SK-N-DZ (cell line): ENCODE results near the gene NUP85.
A peak's percentile ranks its signal among the peaks of the same experiment; 100 is the strongest.
"Not testable (repeated sequence)": the region's sequence is repeated elsewhere in the genome, so short reads cannot be mapped to it uniquely, and the experiment has no call there.

Experiments used
- DNase-seq: peaks from one replicate; pipeline ENCODE4 v3.0.0-alpha.2; 2015; ENCODE audit warnings: low spot score

NUP85 gene

DNA sequence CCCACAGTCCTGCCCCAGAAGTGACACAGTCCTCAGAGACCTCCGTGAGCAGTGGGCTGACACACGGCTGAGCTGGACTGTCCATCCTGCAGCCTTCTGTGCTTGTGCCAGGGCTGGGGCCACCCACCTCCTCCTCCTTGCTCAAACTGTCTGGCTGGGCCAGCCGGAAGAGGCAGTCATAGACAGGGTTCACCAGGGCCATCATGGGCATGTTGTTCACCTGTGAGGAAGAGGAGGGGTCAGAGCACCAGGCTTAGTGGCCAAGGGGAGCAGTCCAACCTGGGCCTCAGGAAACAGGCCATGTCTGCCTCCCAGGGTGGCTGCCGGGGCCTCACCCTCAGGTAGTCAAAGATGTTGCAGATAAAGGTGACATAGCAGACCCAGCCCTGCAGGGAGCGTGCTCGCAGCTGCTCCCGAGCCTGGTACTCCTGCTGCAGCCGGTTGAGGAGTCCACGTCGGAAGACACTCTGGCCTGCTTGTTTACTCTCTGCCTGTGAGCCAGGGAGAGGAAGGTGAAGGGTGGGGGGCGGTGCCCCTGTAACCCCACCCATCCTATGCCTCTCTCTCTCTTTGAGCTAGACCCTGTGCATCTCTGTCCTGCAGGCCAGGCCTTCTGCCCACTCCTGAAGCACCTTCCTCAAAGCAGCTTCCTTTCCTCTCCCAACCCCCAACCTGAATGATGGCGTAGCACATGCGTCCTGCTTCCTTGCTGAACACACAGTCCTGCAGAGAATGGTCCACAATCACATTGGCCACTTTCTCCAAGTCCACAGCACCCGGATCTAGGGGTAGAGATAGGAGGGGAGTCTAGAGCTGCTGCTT is 62.1 kb downstream of the NUP85 start:
- DNase-seq = peak; percentile 63

DNA sequence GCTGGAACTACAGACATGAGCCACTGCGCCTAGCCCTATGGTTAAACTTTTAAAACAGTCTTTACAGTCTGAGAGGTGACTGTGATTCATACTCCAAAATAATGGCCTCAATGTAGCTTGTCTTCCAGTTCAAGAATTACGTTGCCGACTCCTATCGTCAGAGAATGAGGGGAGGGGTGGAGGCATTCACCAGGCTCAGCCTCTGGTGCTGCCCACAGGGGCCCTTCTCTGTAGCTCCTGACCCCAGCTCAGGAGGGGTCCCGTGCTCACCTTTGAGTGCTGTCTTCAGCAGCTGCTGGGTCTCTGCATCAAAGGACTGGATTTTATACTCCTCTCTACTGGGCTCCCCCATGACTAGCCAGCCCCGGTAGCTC is 64.4 kb downstream of the NUP85 start:
- DNase-seq = no peak

DNA sequence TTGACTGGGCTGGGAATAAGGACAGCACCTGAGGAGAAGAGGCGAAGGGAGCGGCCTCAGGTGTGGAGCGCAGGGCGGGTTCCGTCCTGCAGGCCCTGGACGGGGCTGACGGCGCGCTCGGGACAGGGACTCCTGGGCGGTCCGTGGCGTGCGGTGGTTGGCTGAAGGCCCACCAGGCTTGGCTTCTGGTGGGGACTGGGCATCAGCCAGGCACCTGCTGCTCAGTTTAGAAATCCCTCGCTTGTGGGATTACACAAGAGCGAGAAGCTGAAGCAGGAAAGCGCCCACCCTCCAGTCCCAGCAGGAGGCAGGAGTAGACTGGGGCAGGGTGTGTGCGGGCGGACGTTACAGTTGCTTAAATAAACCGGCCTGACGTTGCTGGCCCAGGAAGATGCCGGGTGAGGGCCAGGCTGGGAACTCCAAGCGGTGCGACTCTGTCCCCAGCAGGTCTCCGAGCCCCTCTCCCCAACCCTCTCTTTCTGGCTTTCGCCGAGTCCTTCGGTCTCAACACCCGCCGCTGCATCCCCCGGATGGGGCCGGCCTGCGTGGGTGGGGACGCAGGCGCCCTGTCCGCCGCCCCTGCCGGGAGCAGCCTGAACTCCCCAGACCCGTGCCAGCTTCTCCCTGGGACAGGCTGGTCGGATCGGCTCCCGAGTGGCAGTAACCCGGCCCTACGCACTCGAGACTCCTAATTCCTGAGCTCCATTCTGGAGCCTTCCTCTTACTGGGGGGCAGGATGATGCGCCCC is 64.9 kb downstream of the NUP85 start:
- DNase-seq = peak; percentile 82

DNA sequence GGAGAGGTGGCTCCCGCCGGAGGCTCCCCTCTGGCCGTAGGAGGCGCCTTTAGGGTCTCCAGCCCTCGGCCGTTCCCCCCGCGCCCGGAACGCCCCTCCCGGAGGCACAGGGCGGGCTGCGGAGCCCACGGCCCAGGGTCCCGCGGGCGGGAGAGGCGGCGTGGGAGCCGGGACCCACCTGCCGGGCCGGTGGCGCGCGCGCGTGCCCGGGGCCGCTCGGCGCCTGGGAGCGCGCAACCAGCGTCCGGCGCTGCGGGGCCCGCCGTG is 65.4 kb downstream of the NUP85 start, which contains the start of gene MIF4GD:
TSS of gene MIF4GD (minus strand) at position 266 of the 267 bp plus-strand sequence. CDS start 1,036 bp downstream, outside the sequence.
- DNase-seq = no peak

DNA sequence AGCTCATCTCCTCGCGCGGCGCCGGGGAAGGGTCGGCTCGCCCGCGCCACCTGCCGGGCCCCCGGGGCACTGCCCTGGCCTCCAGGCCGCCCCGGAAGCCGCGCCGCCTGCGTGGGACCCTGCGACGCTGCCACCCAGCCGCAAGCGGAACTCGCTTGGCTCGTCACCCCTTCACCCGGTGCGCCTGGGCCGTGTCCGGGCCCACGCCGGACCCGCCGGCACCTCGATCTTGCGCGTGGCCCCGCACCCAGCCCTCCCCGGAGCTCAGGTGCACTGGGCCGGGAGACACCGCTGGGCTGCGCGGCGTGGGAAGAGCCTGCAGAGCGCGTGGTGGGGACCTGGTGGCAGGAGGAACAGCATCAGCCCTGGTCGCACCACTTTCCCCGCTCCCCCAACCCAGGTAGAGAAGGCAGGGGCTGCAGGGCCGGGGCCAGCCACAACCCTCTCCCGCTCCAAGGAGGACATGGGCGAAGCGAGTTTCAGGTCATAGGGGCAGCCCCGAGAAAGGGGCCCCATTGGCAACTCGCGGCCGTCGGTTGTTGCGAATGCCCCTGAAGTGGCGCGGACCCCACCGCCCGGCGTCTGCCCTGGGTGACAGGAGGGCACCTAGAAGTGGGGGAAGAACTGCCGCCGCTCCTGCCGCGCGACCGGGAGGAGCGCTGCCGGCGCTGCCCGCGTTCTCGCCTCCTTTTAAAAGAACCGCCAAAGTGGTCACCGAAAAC is 65.9 kb downstream of the NUP85 start:
- DNase-seq = peak; percentile 72

DNA sequence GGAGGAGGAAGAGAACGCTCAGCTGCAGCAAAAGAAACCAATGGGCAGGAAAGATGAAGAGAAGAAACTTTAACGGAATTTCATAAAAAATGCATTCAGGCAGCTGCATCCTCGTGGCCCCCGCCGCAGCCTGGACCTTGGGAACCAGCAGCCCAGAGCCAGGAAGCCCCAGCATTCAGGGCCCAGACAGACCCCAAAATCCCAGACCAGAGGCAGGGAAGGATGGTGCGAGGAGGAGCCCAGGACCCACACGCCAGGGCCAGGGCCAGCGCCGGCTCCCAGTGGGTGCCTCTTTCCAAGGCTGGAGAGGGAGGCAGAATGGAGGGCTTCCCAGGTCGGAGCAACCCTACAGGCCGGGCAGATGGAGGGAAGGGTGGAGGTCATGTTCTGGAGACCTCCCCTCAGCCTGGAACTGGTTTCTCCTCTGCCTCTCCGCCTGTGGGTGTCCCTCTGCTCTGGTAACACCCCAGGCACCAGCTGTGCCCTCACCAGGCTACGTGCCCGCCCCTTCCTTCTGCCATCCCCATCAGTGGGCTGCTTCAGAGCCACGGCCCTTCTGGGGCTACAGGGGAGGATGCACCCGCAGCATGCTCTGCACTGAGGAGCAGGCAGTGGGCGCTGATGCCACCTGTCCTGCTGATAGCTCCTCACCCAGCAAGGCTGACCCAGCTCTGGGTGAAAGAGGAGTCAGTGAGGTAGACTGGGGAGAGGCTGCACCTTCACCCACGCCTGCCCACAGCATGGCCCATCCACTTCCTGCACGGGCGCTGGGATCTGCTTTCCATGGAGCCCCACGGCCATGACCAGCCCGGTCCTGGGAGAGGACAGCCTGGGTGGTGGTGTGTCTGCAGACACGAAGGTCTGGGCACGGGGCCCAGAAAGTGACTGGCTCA is 66.7 kb downstream of the NUP85 start:
- no peak for DNase-seq

DNA sequence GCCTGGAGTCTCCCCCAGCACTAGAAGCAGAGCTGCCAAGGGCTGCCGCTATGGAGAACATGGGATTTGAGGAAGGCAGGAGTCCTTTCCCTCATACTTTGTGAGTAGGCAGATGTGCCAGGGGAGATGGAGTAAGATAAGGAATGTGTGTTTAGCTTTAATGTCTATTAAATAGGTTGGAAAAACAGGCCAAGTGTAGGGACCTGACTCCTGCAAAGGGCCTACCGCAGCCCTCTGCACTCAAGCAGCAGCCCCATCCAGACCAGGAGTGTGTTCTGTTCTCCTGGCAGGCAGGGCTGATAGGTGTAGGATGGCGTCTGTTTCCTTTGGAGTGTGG is 67.3 kb downstream of the NUP85 start:
- DNase-seq = no peak

DNA sequence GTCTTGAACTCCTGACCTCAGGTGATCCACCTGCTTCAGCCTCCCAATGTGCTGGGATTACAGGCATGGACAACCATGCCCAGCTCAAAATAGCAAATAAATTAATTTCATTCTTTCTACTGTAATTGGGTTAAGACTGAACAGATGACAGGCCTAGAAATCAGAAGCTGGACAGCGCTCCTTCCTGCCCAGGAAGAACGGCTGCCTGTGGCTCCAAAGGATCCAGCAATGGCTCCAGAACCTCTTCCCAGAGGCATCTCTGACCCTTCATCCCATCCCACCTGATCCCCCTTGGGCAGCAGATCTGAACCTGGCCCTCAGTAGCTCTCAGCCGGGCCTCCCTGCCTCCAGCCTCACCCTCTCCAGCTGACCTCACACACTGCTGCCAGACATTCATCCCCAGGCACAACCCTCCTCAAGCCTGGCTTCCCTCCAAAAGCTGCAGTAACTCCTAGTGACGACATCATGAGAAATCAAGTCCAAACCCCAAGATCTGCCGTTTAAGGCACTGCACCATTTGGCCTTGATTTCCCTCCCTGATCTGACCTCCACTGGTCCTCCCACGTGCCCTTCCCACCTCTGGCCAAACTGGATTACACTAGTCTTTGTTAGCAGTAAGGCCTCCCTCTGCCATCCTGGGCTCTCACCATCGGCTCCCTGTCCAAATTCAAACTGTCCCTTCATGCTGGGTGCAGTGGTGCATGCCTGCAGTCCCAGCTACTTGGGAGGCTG is 68.7 kb downstream of the NUP85 start:
- DNase-seq = no peak

DNA sequence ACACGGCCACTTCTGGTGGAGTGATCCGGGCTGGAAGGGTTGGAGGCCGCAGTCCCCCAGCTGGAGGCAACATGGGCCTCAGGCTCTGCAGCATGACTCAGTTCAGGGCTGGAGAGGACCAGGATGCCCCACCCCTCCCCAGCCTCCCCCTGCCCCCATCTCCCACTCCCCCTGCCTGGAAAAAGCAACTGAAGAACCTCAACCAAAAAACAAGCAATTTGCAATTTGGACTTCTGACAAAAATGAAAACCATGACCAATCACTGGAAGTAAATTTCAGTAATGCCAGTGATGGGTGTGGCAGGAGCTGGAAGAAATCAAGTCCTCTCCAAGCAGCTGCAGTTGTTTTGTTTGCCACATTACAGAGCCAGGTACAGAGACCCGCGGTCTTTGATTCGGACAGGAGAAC is 72.2 kb downstream of the NUP85 start:
- no peak for DNase-seq

DNA sequence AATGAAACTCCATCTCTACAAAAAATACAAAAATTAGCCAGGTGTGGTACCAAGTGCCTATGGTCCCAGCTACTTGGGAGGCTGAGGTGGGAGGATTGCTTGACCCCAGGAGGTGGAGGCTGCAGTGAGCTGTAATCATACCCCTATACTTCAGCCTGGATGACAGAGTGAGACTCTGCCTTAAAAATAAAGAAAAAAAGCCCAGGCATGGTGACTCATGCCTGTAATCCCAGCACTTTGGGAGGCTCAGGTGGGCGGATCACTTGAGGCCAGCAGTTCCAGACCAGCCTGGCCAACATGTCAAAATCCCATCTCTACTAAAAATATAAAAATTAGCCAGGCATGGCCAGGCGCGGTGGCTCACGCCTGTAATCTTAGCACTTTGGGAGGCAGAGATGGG is 74.7 kb downstream of the NUP85 start:
- DNase-seq = not testable (repeated sequence)

DNA sequence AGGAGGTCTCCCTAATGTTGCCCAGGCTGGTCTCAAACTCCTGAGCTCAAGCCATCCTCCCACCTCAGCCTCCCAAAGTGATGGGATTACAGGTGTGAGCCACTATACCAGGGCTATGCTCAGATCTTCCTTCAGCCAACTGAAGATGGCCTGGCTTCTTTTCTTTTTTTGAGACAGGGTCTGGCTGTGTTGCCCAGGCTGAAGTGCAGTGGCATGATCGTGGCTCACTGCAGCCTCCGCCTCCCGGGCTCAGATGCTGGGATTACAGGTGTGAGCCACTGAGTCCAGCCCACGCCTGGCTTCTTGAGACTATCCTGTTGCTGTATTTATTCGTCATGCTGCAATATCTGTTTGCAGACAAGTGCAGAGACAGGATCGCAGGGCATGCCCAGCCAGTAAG is 79.6 kb downstream of the NUP85 start:
- no peak for DNase-seq
